HepG2 (cell line): ENCODE measurements around the gene MAP3K3.

Source experiments
- ADNP ChIP-seq: sonication (generic); formaldehyde crosslinking; IDR thresholded peaks from 2 replicates; pipeline ENCODE4 v1.4.0; 2020; ENCODE audit warnings: missing genetic modification reagents
- CTCF ChIP-seq: sonication (generic); formaldehyde crosslinking; IDR thresholded peaks from 2 replicates; pipeline ENCODE4 v1.5.0; 2020; ENCODE audit warnings: mild to moderate bottlenecking, missing genetic modification reagents, moderate library complexity
- ETV6 ChIP-seq: sonication (generic); formaldehyde crosslinking; conservative IDR thresholded peaks from 2 replicates; pipeline ENCODE4 v1.4.0; 2020; ENCODE audit warnings: missing genetic modification reagents
- EZH2 ChIP-seq: conservative IDR thresholded peaks from 2 replicates; pipeline ENCODE4 v1.6.1; 2012; ENCODE audit warnings: mild to moderate bottlenecking, low read depth, low read length, moderate library complexity
- KDM5A ChIP-seq: fragments of 200-600 bp; sonication (generic); IDR thresholded peaks from 2 replicates; pipeline ENCODE4 v1.7.0; 2018; ENCODE audit warnings: antibody characterized with exemption, mild to moderate bottlenecking, low read length, borderline replicate concordance
- NFRKB ChIP-seq: fragments of 450-650 bp; IDR thresholded peaks from 2 replicates; pipeline ENCODE4 v1.6.1; 2017
- RXRA ChIP-seq: sonication (generic); formaldehyde crosslinking; IDR thresholded peaks from 2 replicates; pipeline ENCODE4 v1.5.1; 2020; ENCODE audit warnings: missing genetic modification reagents
- UBTF ChIP-seq: sonication (generic); formaldehyde crosslinking; IDR thresholded peaks from 2 replicates; pipeline ENCODE4 v1.4.0; 2020; ENCODE audit warnings: mild to moderate bottlenecking, missing genetic modification reagents
- ZFP41 ChIP-seq: sonication (generic); formaldehyde crosslinking; IDR thresholded peaks from 2 replicates; pipeline ENCODE4 v1.4.0; 2020; ENCODE audit warnings: mild to moderate bottlenecking, missing genetic modification reagents, borderline replicate concordance
- ZNF205 ChIP-seq: IDR thresholded peaks from 2 replicates; pipeline ENCODE4 v1.6.1; 2018; ENCODE audit warnings: missing biosample characterization, missing genetic modification reagents
- ZNF317 ChIP-seq: sonication (generic); formaldehyde crosslinking; IDR thresholded peaks from 2 replicates; pipeline ENCODE4 v1.5.0; 2020; ENCODE audit warnings: mild to moderate bottlenecking, missing genetic modification reagents
- ZNF549 ChIP-seq: sonication (generic); formaldehyde crosslinking; IDR thresholded peaks from 2 replicates; pipeline ENCODE4 v1.5.0; 2020; ENCODE audit warnings: missing genetic modification reagents

- no peak for TF ChIP-seq UBTF (CRISPR knock-in tag)
- no peak for TF ChIP-seq ZNF205 (CRISPR knock-in tag)
- TF ChIP-seq ZNF317 (CRISPR knock-in tag), result no peak
- TF ChIP-seq CTCF (CRISPR knock-in tag), result no peak
- no peak for TF ChIP-seq RXRA (CRISPR knock-in tag)
- TF ChIP-seq EZH2, result no peak
- TF ChIP-seq KDM5A, result no peak
- TF ChIP-seq ZFP41 (CRISPR knock-in tag), result no peak
- no peak for TF ChIP-seq ETV6 (CRISPR knock-in tag)
- no peak for TF ChIP-seq ADNP (CRISPR knock-in tag)
- no peak for TF ChIP-seq ZNF549
- TF ChIP-seq NFRKB, result no peak
Observed at GRCh38 chr17:63653050-63653449, 30.8 kb downstream of the MAP3K3 start.
